ENCODE measurements around the gene AKAP6.

The AKAP6 gene

DNA sequence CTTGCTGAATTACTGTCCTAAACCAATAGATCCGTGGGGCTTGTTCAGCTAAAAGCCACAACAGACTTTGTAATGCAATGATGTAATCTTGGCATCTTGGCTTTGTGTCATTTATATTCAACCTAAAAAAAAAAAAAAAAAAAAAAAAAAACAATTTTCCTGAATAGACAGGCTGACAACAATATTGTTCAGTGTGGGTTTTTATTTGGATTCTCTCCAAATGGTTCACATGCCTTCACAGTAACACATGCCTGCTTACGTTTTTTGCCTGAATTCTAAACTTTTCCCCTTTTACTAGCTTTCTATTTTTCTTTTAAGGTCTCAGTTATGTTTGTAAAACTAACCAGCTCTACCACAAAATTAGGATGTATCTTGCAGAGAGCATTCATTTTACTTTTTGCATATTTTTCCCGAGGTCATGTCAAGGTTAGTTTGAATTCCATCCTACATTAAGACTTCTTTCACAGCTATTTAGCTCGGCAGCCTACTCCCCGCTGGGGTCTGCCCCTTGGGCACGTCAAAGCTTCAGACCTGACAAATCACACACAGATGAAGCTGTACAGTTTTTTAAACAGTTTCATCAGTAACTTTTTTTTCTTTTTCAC is 395.9 kb downstream of the AKAP6 start:
- TF ChIP-seq, protein P1, sequence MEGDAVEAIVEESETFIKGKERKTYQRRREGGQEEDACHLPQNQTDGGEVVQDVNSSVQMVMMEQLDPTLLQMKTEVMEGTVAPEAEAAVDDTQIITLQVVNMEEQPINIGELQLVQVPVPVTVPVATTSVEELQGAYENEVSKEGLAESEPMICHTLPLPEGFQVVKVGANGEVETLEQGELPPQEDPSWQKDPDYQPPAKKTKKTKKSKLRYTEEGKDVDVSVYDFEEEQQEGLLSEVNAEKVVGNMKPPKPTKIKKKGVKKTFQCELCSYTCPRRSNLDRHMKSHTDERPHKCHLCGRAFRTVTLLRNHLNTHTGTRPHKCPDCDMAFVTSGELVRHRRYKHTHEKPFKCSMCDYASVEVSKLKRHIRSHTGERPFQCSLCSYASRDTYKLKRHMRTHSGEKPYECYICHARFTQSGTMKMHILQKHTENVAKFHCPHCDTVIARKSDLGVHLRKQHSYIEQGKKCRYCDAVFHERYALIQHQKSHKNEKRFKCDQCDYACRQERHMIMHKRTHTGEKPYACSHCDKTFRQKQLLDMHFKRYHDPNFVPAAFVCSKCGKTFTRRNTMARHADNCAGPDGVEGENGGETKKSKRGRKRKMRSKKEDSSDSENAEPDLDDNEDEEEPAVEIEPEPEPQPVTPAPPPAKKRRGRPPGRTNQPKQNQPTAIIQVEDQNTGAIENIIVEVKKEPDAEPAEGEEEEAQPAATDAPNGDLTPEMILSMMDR (IDR thresholded peaks at IDR 0.05): no peak

DNA sequence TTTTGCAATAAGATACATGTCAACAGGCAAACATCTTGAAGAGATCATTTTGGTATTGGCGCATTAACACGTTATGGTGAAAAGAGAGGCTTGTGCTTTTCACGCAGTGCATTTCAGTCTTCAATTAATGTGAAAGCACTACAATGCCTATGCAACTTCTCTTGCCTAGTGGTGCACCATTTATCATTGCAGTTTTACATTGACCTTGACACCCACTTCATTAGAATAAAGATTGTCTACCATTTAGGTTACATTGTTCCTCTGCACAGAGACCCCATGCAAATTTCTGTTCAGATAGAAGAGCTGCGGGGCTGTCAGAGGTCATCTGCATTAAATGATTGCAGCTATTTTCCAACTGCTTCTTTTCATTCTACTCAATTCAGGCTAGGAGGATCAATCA is 397.4 kb downstream of the AKAP6 start:
- TF ChIP-seq, protein P1 (IDR thresholded peaks at IDR 0.05): no peak

DNA sequence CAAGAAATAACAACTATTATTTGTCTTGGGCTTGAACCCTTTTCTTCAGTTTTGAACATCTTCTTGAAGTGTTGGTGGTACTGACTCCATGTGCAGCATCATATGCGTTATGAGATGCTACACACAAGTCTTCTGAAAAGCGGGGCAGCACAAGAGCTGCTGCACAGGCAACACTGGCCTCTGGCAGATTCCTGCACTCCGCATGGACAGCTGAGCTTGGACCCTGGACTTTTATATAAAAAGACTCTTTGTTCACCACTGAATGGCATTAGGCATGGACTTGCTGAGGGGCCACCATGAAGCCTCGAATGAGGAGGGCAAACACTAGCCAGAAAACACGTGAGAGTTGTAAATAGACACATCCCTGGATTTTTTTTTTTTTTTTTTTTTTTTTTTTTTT is 398.7 kb downstream of the AKAP6 start:
- TF ChIP-seq, protein P1 (IDR thresholded peaks at IDR 0.05): no peak

DNA sequence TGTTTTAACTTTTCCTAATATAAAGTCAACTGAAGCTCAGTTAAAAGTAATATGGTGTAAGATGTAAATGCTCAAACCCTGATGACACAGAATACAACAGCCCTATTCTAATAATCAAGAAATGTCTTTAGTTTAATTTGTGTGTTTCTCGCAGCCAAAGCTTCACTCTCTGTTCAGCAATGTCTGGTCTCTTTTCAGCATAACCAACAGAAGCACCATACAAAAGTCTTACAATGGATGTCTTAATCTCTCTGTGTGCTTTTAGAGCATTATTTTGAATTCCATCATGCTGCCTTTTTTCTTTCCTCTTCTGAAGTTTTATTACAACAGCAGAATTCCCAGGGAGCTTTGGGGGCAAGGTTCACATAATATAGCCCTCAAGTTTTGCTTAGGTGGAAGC is 399.4 kb downstream of the AKAP6 start:
- TF ChIP-seq, protein P1 (IDR thresholded peaks at IDR 0.05): no peak

DNA sequence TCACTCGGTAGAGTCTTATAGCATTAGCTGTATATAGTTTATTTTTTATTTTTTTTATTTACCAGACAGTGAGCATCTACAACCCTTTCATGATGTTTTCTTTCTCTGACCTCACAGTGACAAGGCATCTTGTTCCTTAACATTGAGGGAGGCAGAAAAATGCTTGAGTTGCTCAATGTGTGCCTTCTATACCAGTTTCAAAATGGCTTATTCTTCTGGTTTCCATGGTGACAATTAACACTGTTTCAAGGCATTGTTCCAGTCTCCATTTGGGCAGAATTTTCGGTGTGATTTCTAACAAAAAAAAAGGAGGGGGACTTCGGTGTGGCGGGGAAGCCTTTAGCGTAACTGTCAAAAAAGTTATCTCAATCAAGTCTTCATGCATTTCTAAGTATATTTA is 399.9 kb downstream of the AKAP6 start:
- TF ChIP-seq, protein P1 (IDR thresholded peaks at IDR 0.05): no peak

DNA sequence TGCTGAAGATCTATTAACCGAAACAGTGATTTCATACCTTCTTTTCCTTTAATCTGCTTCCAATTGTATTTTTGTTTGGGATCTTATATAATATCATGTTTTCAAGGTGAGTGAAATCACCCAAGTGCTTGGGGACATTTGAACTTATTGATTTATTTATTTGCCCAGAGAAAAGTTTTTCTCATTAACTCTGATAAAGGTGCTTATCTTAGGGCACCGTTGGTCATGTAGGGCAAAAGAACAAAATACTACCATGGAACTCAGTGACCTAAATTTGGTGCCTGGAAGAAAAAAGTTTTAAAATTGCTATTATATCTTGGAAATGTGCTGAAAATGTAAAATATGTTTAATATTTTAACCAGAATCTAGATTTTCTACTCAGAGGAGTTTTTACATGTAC is 402.2 kb downstream of the AKAP6 start:
- TF ChIP-seq, protein P1 (IDR thresholded peaks at IDR 0.05): no peak

DNA sequence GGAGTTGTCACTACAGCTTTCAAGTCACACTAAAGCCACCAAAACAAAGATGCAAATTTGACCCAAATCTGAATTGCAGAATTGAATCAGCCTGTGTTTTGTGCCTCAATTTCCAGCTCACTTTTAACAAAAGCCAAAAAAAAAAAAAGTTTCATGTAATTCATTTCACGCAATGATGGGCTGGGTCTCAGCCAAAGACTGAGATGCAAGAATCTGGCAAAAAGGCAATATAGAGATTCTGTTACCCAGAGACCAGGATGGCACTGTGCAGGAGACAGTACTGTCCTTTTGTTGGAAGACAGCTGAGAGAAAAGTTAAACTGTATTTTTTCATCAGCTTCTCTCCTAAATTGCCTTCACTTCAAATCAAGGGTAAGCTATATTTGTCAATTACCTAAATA is 403.9 kb downstream of the AKAP6 start:
- TF ChIP-seq, protein P1 (IDR thresholded peaks at IDR 0.05): no peak

DNA sequence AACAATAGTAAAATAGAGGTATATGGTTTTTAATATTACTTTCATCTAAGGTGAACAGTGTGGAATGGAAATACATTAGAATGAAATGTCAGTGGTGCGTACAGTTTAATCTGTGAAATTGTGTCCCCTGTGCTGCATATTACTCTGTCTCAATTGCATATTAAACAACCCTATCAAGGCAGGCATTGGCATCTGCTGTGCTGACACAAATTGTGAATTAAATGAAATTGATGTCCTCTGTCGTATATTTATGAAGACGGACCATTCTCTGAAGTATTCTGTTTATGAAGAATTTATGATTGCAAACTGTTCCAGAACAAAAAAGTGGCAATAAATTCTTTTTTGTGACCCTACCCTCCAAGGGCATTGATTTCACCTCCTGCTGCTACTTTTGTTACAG is 405.2 kb downstream of the AKAP6 start:
- TF ChIP-seq, protein P1 (IDR thresholded peaks at IDR 0.05): no peak
